ENCODE measurements around the gene PRDM16. TPM values are rescaled to one million over a fixed set of nuclear protein-coding genes. Genes with fewer than 3 reads are reported as not detected.

The PRDM16 gene
- polyA plus RNA-seq, 3 donors = not detected

DNA sequence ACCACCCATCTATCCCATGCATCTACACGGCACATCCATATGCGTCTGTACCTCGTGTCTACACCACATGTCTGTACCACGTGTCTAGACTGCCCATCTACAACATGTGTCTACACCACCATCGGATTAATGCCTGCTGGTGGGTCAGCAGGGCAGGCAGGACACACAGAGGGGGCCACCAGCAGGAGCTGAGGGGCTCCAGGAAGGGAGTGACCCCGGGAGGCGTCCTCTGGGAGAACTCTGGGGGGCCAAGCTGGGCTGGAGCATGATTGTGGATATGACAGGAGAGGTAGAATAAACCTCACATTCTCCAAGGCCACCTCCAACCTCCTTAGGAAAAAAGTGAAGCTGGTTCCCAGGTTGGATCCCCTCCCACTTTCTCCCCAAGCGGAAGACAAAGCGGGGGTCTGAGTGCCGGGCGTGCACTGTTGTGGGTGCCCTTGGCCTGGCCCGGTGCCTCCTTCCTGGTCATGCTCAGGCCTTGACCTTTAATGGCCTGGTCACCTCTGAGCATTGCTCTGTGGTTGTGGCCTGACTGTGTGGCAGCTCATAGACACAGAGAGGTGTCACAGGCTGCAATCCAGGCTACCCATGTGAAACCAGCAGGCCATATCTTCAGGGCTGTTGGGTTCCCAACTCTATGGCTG, 48.6 kb upstream of the PRDM16 start:
- no peaks in the 10 kb centered on the region for H3K27me3 ChIP-seq (ENCODE audit: control insufficient read depth in 2 of 2, insufficient read depth in 2 of 2, low read length in 2 of 2)
- Mint-ChIP-seq H3K4me3 (no peak overlapping the region), H3K9me3 (peaks cover 0 to 2% (median 0%) of the 10 kb centered on the region in 7 donors), H3K36me3 (no peaks in the 10 kb centered on the region), H3K4me1 (no peaks in the 10 kb centered on the region), H3K27ac (no peak overlapping the region), H3K27me3 (ENCODE audit: low read depth in 3 of 3) (peaks cover 0 to 2% (median 0%) of the 10 kb centered on the region in 3 donors)
- no peaks in the 10 kb centered on the region for H3K79me2 ChIP-seq (ENCODE audit: insufficient read depth, low read length)
- no peak overlapping the region for H2AFZ ChIP-seq (ENCODE audit: insufficient read depth, low read depth, low read length, poor library complexity, severe bottlenecking)
- no peaks in the 10 kb centered on the region for H3K9me3 ChIP-seq (replicated peaks in 1 of 2; ENCODE audit: control insufficient read depth in 1 of 2, insufficient read depth in 1 of 2, low read length in 2 of 2)
- H3K27ac ChIP-seq (ENCODE audit: low read depth in 1 of 2, low read length in 2 of 2) = no peak overlapping the region
- H3K4me2 ChIP-seq (replicated peaks; ENCODE audit: extremely low read depth, low read length, poor library complexity, severe bottlenecking) = no peak overlapping the region
- H3K36me3 ChIP-seq (replicated peaks in 1 of 2; ENCODE audit: control insufficient read depth in 1 of 2, insufficient read depth in 2 of 2, low read length in 2 of 2) = no peaks in the 10 kb centered on the region
- WGBS (ENCODE audit: insufficient coverage) = 97% methylated on average over 7 of the region's 12 CpGs
- no peaks in the 10 kb centered on the region for H3K4me1 ChIP-seq (ENCODE audit: control insufficient read depth in 1 of 2, insufficient read depth in 2 of 2, low read length in 2 of 2)
- H3K9ac ChIP-seq (ENCODE audit: insufficient read depth, low read length, poor library complexity, severe bottlenecking) = no peak overlapping the region
- no peak for DNase-seq
- no peak overlapping the region for H3K4me3 ChIP-seq (replicated peaks in 1 of 3; ENCODE audit: low read depth in 2 of 3, low read length in 3 of 3)
- H4K20me1 ChIP-seq (ENCODE audit: insufficient read depth, low read length) = no peaks in the 10 kb centered on the region
- intact Hi-C loops (cut with micrococcal nuclease) = no loop called here
- TF ChIP-seq, protein P1, sequence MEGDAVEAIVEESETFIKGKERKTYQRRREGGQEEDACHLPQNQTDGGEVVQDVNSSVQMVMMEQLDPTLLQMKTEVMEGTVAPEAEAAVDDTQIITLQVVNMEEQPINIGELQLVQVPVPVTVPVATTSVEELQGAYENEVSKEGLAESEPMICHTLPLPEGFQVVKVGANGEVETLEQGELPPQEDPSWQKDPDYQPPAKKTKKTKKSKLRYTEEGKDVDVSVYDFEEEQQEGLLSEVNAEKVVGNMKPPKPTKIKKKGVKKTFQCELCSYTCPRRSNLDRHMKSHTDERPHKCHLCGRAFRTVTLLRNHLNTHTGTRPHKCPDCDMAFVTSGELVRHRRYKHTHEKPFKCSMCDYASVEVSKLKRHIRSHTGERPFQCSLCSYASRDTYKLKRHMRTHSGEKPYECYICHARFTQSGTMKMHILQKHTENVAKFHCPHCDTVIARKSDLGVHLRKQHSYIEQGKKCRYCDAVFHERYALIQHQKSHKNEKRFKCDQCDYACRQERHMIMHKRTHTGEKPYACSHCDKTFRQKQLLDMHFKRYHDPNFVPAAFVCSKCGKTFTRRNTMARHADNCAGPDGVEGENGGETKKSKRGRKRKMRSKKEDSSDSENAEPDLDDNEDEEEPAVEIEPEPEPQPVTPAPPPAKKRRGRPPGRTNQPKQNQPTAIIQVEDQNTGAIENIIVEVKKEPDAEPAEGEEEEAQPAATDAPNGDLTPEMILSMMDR (IDR thresholded peaks at IDR 0.05) = no peak

DNA sequence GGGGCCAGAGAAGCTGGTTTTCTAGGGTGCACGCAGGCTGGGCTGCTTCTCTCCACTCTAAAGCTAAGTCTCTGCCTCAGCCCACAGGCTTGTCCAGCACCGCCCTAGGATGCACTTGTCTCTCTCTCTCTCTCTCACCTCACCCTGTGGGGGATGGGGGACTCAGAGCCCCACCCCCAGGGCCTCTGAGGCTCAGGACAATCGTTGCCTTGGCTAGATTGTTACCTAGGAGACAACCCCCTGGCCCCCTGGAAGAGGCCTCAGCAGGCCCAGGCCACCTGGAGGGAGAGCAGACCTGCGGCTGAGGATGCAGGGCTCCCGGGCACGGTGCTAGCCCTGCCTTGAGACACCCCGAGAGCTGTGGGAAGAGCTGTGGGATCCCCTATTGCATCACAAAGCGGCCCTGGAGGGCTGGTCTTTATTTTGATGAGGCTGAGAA, 47.8 kb upstream of the PRDM16 start, which contains the start of gene ACTRT2:
TSS of gene ACTRT2 (plus strand) at position 235 of the 439 bp plus-strand sequence. CDS start 220 bp downstream, outside the sequence.
- H3K79me2 ChIP-seq (ENCODE audit: insufficient read depth, low read length) = no peaks in the 10 kb centered on the region
- H3K36me3 ChIP-seq (replicated peaks in 1 of 2; ENCODE audit: control insufficient read depth in 1 of 2, insufficient read depth in 2 of 2, low read length in 2 of 2) = no peaks in the 10 kb centered on the region
- no peak within 1 kb of the TSS for H2AFZ ChIP-seq (ENCODE audit: insufficient read depth, low read depth, low read length, poor library complexity, severe bottlenecking)
- Mint-ChIP-seq H3K36me3 (no peaks in the 10 kb centered on the region), H3K27me3 (ENCODE audit: low read depth in 3 of 3) (no peaks in the 10 kb centered on the region), H3K4me3 (no peak within 1 kb of the TSS), H3K27ac (no peak within 1 kb of the TSS), H3K4me1 (no peaks in the 10 kb centered on the region), H3K9me3 (peaks cover 0 to 2% (median 0%) of the 10 kb centered on the region in 7 donors)
- TF ChIP-seq, protein P1 (IDR thresholded peaks at IDR 0.05) = no peak
- H3K9me3 ChIP-seq (replicated peaks in 1 of 2; ENCODE audit: control insufficient read depth in 1 of 2, insufficient read depth in 1 of 2, low read length in 2 of 2) = no peaks in the 10 kb centered on the region
- 52% methylated on average over 4 of the region's 8 CpGs for WGBS (ENCODE audit: insufficient coverage)
- no peaks in the 10 kb centered on the region for H3K4me1 ChIP-seq (ENCODE audit: control insufficient read depth in 1 of 2, insufficient read depth in 2 of 2, low read length in 2 of 2)
- no peak within 1 kb of the TSS for H3K9ac ChIP-seq (ENCODE audit: insufficient read depth, low read length, poor library complexity, severe bottlenecking)
- H3K4me3 ChIP-seq (replicated peaks in 1 of 3; ENCODE audit: low read depth in 2 of 3, low read length in 3 of 3) = no peak within 1 kb of the TSS
- H3K27ac ChIP-seq (ENCODE audit: low read depth in 1 of 2, low read length in 2 of 2) = no peak within 1 kb of the TSS
- H3K4me2 ChIP-seq (replicated peaks; ENCODE audit: extremely low read depth, low read length, poor library complexity, severe bottlenecking) = no peak within 1 kb of the TSS
- intact Hi-C loops (cut with micrococcal nuclease) = no loop called here
- no peaks in the 10 kb centered on the region for H3K27me3 ChIP-seq (ENCODE audit: control insufficient read depth in 2 of 2, insufficient read depth in 2 of 2, low read length in 2 of 2)
- DNase-seq = no peak
- no peaks in the 10 kb centered on the region for H4K20me1 ChIP-seq (ENCODE audit: insufficient read depth, low read length)

Measured in CD14-positive monocyte (primary cell).